RKO (cell line): ENCODE data around the gene IL1RAPL2.
A peak's percentile ranks its signal among the peaks of the same experiment; 100 is the strongest.
"Not testable (repeated sequence)": the region's sequence is repeated elsewhere in the genome, so short reads cannot be mapped to it uniquely, and the experiment has no call there.

Source experiments
- DNase-seq: peaks from one replicate; pipeline ENCODE4 v3.0.0-alpha.2; 2016; ENCODE audit warnings: low spot score

The IL1RAPL2 gene

GRCh38 chrX:105173071-105173470 is 607.1 kb downstream of the IL1RAPL2 start:
- no peak for DNase-seq

GRCh38 chrX:105179644-105180043 is 613.6 kb downstream of the IL1RAPL2 start:
- DNase-seq: no peak

- DNase-seq: no peak
These were observed 623.1 kb downstream of the IL1RAPL2 start for GRCh38 chrX:105189093-105189492.

GRCh38 chrX:105190252-105190853 is 624.4 kb downstream of the IL1RAPL2 start:
- peak; percentile 29 for DNase-seq

- DNase-seq: peak; percentile 47
These were observed 625.9 kb downstream of the IL1RAPL2 start for GRCh38 chrX:105191878-105192277.

GRCh38 chrX:105209406-105209805 is 643.4 kb downstream of the IL1RAPL2 start:
- DNase-seq: no peak

- no peak for DNase-seq
These were observed 644.3 kb downstream of the IL1RAPL2 start for GRCh38 chrX:105210258-105210657.

GRCh38 chrX:105211066-105211575 is 645.1 kb downstream of the IL1RAPL2 start:
- no peak for DNase-seq

GRCh38 chrX:105219454-105220401 is 653.7 kb downstream of the IL1RAPL2 start:
- no peak for DNase-seq

GRCh38 chrX:105220636-105221035 is 654.6 kb downstream of the IL1RAPL2 start, which contains the start of gene TEX13A:
TSS of gene TEX13A (minus strand) at chrX:105220694. CDS start at chrX:105220397, 297 bp downstream.
- no peak for DNase-seq

- no peak for DNase-seq
These were observed 655.4 kb downstream of the IL1RAPL2 start for GRCh38 chrX:105221374-105221773.

GRCh38 chrX:105226499-105226898 is 660.5 kb downstream of the IL1RAPL2 start:
- DNase-seq: no peak

- no peak for DNase-seq
These were observed 662.6 kb downstream of the IL1RAPL2 start for GRCh38 chrX:105228602-105229001.

- DNase-seq: no peak
These were observed 663.1 kb downstream of the IL1RAPL2 start for GRCh38 chrX:105229146-105229545.

GRCh38 chrX:105237407-105237806 is 671.4 kb downstream of the IL1RAPL2 start:
- not testable (repeated sequence) for DNase-seq

GRCh38 chrX:105241056-105241455 is 675.1 kb downstream of the IL1RAPL2 start:
- DNase-seq: no peak

- no peak for DNase-seq
These were observed 694.5 kb downstream of the IL1RAPL2 start for GRCh38 chrX:105260291-105261043.

- DNase-seq: no peak
These were observed 697.2 kb downstream of the IL1RAPL2 start for GRCh38 chrX:105263171-105263570.

- no peak for DNase-seq
These were observed 697.8 kb downstream of the IL1RAPL2 start for GRCh38 chrX:105263801-105264200.

- no peak for DNase-seq
These were observed 699.1 kb downstream of the IL1RAPL2 start for GRCh38 chrX:105265093-105265492.

- no peak for DNase-seq
These were observed 700.5 kb downstream of the IL1RAPL2 start for GRCh38 chrX:105266456-105266855.

GRCh38 chrX:105267167-105267566 is 701.2 kb downstream of the IL1RAPL2 start:
- no peak for DNase-seq
